K562 (cell line): ENCODE results near the gene CTNS. TPM values are rescaled to one million over a fixed set of nuclear protein-coding genes. Genes with fewer than 3 reads are reported as not detected.

ENCODE experiments used
- ATAC-seq: fragments of 200-7000 bp; cut with Tn5 transposase; 3 replicates; pipeline ENCODE4 v1.9.1; 2020; ENCODE audit warnings: moderate library complexity
- BruUV-seq: library from RNA; stranded (reverse); fragments of 400-500 nt; replicated peaks from 2 replicates; lab custom pipeline; 2021; lab: Mats Ljungman, UMichigan
- CTCF ChIA-PET: fragments of 300-600 bp; formaldehyde crosslinking; extraction: SDS; loops from one replicate; lab custom pipeline; 2021; ENCODE audit warnings: low intra/inter-chr PET ratio; lab: Yijun Ruan, JAX
- POLR2A ChIA-PET: fragments of 300-600, 350-650 bp; sonication (Branson Sonifier 250); formaldehyde crosslinking; extraction: SDS; loops from one replicate; lab custom pipeline; 2021; ENCODE audit warnings: antibody characterized with exemption, inconsistent platforms; lab: Yijun Ruan, JAX
- DNase-seq, 4 experiments: peaks; one replicate each; pipeline versions ENCODE4 v3.0.0 to v3.0.0-alpha.2; 2011 to 2018; ENCODE audit warnings: low spot score in 3 of 4, mixed read lengths in 3 of 4; ENCODE audit errors: extremely low read depth in 1 of 4
- FAIRE-seq: peaks from 2 replicates; lab custom pipeline; 2011; peaks lifted over from hg19 to GRCh38; lab: Jason Lieb, UNC
- H2AFZ ChIP-seq: 2 replicates; pipeline ENCODE4 v1.6.0; 2011; ENCODE audit warnings: low read depth, low read length, control low read depth, inconsistent platforms
- H3K27ac ChIP-seq: fragments of 200-600 bp; 3 replicates; pipeline ENCODE4 v1.8.0; 2011; ENCODE audit warnings: low read depth, mild to moderate bottlenecking, control low read depth, inconsistent platforms, low read length, moderate library complexity, mixed read lengths; ENCODE audit errors: extremely low read depth
- H3K27me3 ChIP-seq, 2 experiments: fragments of 300-600 bp in 1 of 2; 2 replicates in 1 of 2; 3 replicates in 1 of 2; pipeline versions ENCODE4 v1.6.0 to v1.8.0; 2011; ENCODE audit warnings: inconsistent platforms in 2 of 2, low read length in 2 of 2, mild to moderate bottlenecking in 1 of 2, mixed read lengths in 1 of 2, moderate library complexity in 1 of 2; ENCODE audit not compliant: control insufficient read depth in 2 of 2, insufficient read depth in 2 of 2
- H3K36me3 ChIP-seq: fragments of 300-600 bp; 3 replicates; pipeline ENCODE4 v1.8.0; 2011; ENCODE audit warnings: mild to moderate bottlenecking, low read length, inconsistent platforms; ENCODE audit not compliant: control insufficient read depth, insufficient read depth
- H3K4me1 ChIP-seq, 2 experiments: fragments of 200-600 bp in 1 of 2; replicated peaks in 1 of 2; 2 replicates in 1 of 2; 3 replicates in 1 of 2; pipeline versions ENCODE4 v1.5.1 to v1.8.0; 2011; ENCODE audit warnings: inconsistent platforms in 2 of 2, low read length in 2 of 2, mild to moderate bottlenecking in 1 of 2, mixed read lengths in 1 of 2, moderate library complexity in 1 of 2; ENCODE audit not compliant: control insufficient read depth in 2 of 2, insufficient read depth in 2 of 2
- H3K4me2 ChIP-seq: 2 replicates; pipeline ENCODE4 v1.6.1; 2011; ENCODE audit warnings: low read length, control low read depth, inconsistent platforms, mixed read lengths; ENCODE audit not compliant: insufficient read depth
- H3K4me3 ChIP-seq: fragments of 200-600 bp; sonication (generic), shearing (Covaris generic); 2 replicates; pipeline ENCODE4 v1.5.1; 2016; ENCODE audit warnings: control low read depth, inconsistent platforms
- H3K79me2 ChIP-seq: fragments of 200-600 bp; 3 replicates; pipeline ENCODE4 v1.8.0; 2011; ENCODE audit warnings: low read length, inconsistent platforms; ENCODE audit not compliant: control insufficient read depth, insufficient read depth
- H3K9ac ChIP-seq, 2 experiments: 2 replicates each; pipeline versions ENCODE4 v1.6.0 to v1.6.1; 2011; ENCODE audit warnings: low read depth in 2 of 2, low read length in 2 of 2, control low read depth in 1 of 2, inconsistent platforms in 1 of 2, mild to moderate bottlenecking in 1 of 2, mixed read lengths in 1 of 2; ENCODE audit not compliant: insufficient read depth in 1 of 2
- H3K9me1 ChIP-seq: one replicate; pipeline ENCODE4 v1.6.0; 2011; ENCODE audit warnings: inconsistent platforms, mild to moderate bottlenecking, low read length, moderate library complexity; ENCODE audit not compliant: control insufficient read depth, insufficient read depth
- H3K9me3 ChIP-seq: replicated peaks from 2 replicates; pipeline ENCODE4 v1.5.1; 2011; ENCODE audit warnings: low read depth, low read length, inconsistent platforms; ENCODE audit not compliant: control insufficient read depth, insufficient read depth
- H4K20me1 ChIP-seq: replicated peaks from 2 replicates; pipeline ENCODE4 v1.6.1; 2011; ENCODE audit warnings: low read length, inconsistent platforms, mixed read lengths; ENCODE audit not compliant: control insufficient read depth, insufficient read depth
- ARHGAP35 ChIP-seq: fragments of 450-650 bp; IDR thresholded peaks from 2 replicates; pipeline ENCODE4 v1.6.1; 2018; ENCODE audit not compliant: partially characterized antibody
- CREB3L1 ChIP-seq: fragments of 450-650 bp; IDR thresholded peaks from 2 replicates; pipeline ENCODE4 v1.6.1; 2014; ENCODE audit warnings: low read depth, mild to moderate bottlenecking, moderate library complexity, borderline replicate concordance
- CTBP1 ChIP-seq: fragments of 450-650 bp; IDR thresholded peaks from 2 replicates; pipeline ENCODE4 v1.6.1; 2016; ENCODE audit warnings: borderline replicate concordance
- FOXM1 ChIP-seq, 2 experiments: fragments of 450-650 bp in 1 of 2; sonication (generic) in 1 of 2; formaldehyde crosslinking in 1 of 2; IDR thresholded peaks; 2 replicates each; pipeline versions ENCODE4 v1.6.1 to v1.9.0; 2017 to 2022; ENCODE audit warnings: low read depth in 2 of 2, mild to moderate bottlenecking in 2 of 2, missing genetic modification reagents in 1 of 2, moderate library complexity in 1 of 2
- KDM1A ChIP-seq, 2 experiments: fragments of 450-650 bp; IDR thresholded peaks; 2 replicates each; pipeline ENCODE4 v1.6.1; 2016; ENCODE audit warnings: mild to moderate bottlenecking in 2 of 2
- MCM2 ChIP-seq: fragments of 450-650 bp; IDR thresholded peaks from 2 replicates; pipeline ENCODE4 v1.6.1; 2017; ENCODE audit warnings: low read depth, mild to moderate bottlenecking
- NR4A1 ChIP-seq, 2 experiments: fragments of 250-450 bp in 1 of 2; fragments of 450-650 bp in 1 of 2; sonication (Bioruptor Pico) in 1 of 2; IDR thresholded peaks; 2 replicates each; pipeline versions ENCODE4 v1.4.0 to v1.6.1; 2016 to 2020; ENCODE audit warnings: mild to moderate bottlenecking in 2 of 2, missing compliant biosample characterization in 1 of 2, missing genetic modification characterization in 1 of 2, moderate library complexity in 1 of 2
- PKNOX1 ChIP-seq: fragments of 450-650 bp; IDR thresholded peaks from 2 replicates; pipeline ENCODE4 v1.6.1; 2016
- RAD51 ChIP-seq: fragments of 450-650 bp; IDR thresholded peaks from 2 replicates; pipeline ENCODE4 v1.7.1; 2016; ENCODE audit warnings: low read depth, mild to moderate bottlenecking, borderline replicate concordance
- RB1 ChIP-seq: fragments of 450-650 bp; IDR thresholded peaks from 2 replicates; pipeline ENCODE4 v1.6.1; 2017; ENCODE audit warnings: low read depth, mild to moderate bottlenecking
- RBFOX2 ChIP-seq: fragments of 200-400 bp; formaldehyde crosslinking; IDR thresholded peaks from 2 replicates; pipeline ENCODE4 v1.6.1; 2017; ENCODE audit warnings: low read depth, mild to moderate bottlenecking, low read length, moderate library complexity
- ZNF174 ChIP-seq: fragments of 250-450 bp; sonication (Bioruptor Pico); IDR thresholded peaks from 2 replicates; pipeline ENCODE4 v1.4.0; 2020; ENCODE audit warnings: mild to moderate bottlenecking
- ZNF707 ChIP-seq: fragments of 250-450 bp; sonication (Bioruptor Pico); conservative IDR thresholded peaks from 2 replicates; pipeline ENCODE4 v1.8.0; 2022; ENCODE audit warnings: inconsistent platforms, mild to moderate bottlenecking, moderate library complexity
- WGBS: fragments of 100-300 bp; shearing (Covaris generic); methylation state at CpG from one replicate; pipeline ENCODE4 v1.1.6; 2016; ENCODE audit warnings: low coverage, mixed read lengths; ENCODE audit not compliant: insufficient coverage; ENCODE audit errors: missing lambda C conversion rate; 5-methylcytosine and 5-hydroxymethylcytosine counted together
- in situ Hi-C: fragments of 300-500 bp; cut with MboI; formaldehyde crosslinking; loops from 4 replicates; pipeline ENCODE4 v1.15.0; 2018; ENCODE audit warnings: inconsistent platforms, mixed read lengths
- intact Hi-C: fragments of 100-400 bp; cut with micrococcal nuclease; formaldehyde crosslinking; loops from 2 replicates; pipeline ENCODE4 v1.14.2; 2022
- polyA plus RNA-seq, 8 experiments: library from polyadenylated mRNA; depleted of rRNA in 4 of 8; stranded (reverse) in 5 of 8; unstranded in 3 of 8; fragments of >200 nt; fragmentation: Nextera tagmentation in 2 of 8; fragmentation: Illumina TruSeq in 1 of 8; extraction: Ambion mirVana in 2 of 8; extraction: Trizol in 1 of 8; gene quantifications; 2 replicates each; pipeline versions ENCODE4 v1.2.1 to v1.2.3, GENCODE V29; 2011 to 2014; ENCODE audit warnings: inconsistent platforms in 1 of 8, missing spikeins in 1 of 8
- total RNA-seq, 7 experiments: library from RNA; depleted of rRNA in 6 of 7; stranded (reverse); fragments of >200 nt in 6 of 7; fragmentation: Illumina TruSeq in 2 of 7; extraction: Trizol in 2 of 7; gene quantifications; 2 replicates each; pipeline versions ENCODE4 v1.2.1 to v1.2.3, GENCODE V29; 2011 to 2021; ENCODE audit warnings: low replicate concordance in 1 of 7

CTNS gene
- total and polyA plus RNA-seq, 9 of the 15 experiments (the other 6 are each of a cell fraction or from before 2014, with no cell fraction given): 0.66 to 8.4 (median 4.9) TPM

GRCh38 chr17:3594976-3595375, 41.6 kb upstream of the CTNS start:
- ChIA-PET POLR2A (no interaction called here), CTCF (no interaction called here)
- no peaks in the 10 kb centered on the region for H3K9me3 ChIP-seq
- no peak for TF ChIP-seq PKNOX1
- TF ChIP-seq RBFOX2: no peak
- TF ChIP-seq FOXM1 (IDR thresholded peaks at IDR 0.05; ENCODE audit: low read depth): no peak
- TF ChIP-seq FOXM1 (CRISPR knock-in tag; IDR thresholded peaks at IDR 0.05; ENCODE audit: low read depth): no peak
- TF ChIP-seq NR4A1 (CRISPR knock-in tag; IDR thresholded peaks at IDR 0.05): no peak
- TF ChIP-seq NR4A1 (tag; IDR thresholded peaks at IDR 0.05): no peak
- TF ChIP-seq CREB3L1: no peak
- no peak for TF ChIP-seq RB1
- TF ChIP-seq ZNF707: no peak
- no peak for TF ChIP-seq ZNF174
- TF ChIP-seq RAD51: no peak
- TF ChIP-seq CTBP1: no peak
- no peak for TF ChIP-seq MCM2
- no peak for TF ChIP-seq KDM1A (IDR thresholded peaks at IDR 0.05)
- TF ChIP-seq ARHGAP35: no peak
- peaks cover 5% of the 10 kb centered on the region for H4K20me1 ChIP-seq
- H3K4me2 ChIP-seq: no peak overlapping the region
- H3K79me2 ChIP-seq: no peaks in the 10 kb centered on the region
- H2AFZ ChIP-seq: no peak overlapping the region
- peaks cover 0 to 4% of the 10 kb centered on the region in 2 experiments; a peak in 1 of 5 replicates for H3K4me1 ChIP-seq
- intact Hi-C loops: no loop called here
- no peaks in the 10 kb centered on the region for H3K9me1 ChIP-seq
- no peak for FAIRE-seq
- H3K27me3 ChIP-seq: peaks cover 14 to 67% of the 10 kb centered on the region in 2 experiments; a peak in 3 of 5 replicates
- BruUV-seq: no TSS peak
- in situ Hi-C loops: no loop called here
- no peak overlapping the region for H3K27ac ChIP-seq
- 10% methylated on average over 13 of the region's 15 CpGs for WGBS
- DNase-seq: no peak
- no peak overlapping the region for H3K9ac ChIP-seq
- no peak overlapping the region for H3K4me3 ChIP-seq
- H3K36me3 ChIP-seq: no peaks in the 10 kb centered on the region
- ATAC-seq: no peak
